H9 (cell line): ENCODE results near the gene TRPM4. TPM values are rescaled to one million over a fixed set of nuclear protein-coding genes. Genes with fewer than 3 reads are reported as not detected.

Experiments
- DNase-seq: peaks from one replicate; pipeline ENCODE4 v3.0.0-alpha.2; 2017
- H2AFZ ChIP-seq: one replicate; pipeline ENCODE4 v1.6.1; 2013; ENCODE audit warnings: mild to moderate bottlenecking, low read length, control low read depth, moderate library complexity
- H2AK5ac ChIP-seq: 2 replicates; pipeline ENCODE4 v1.6.1; 2013; ENCODE audit warnings: low read length, control low read depth, mixed read lengths; ENCODE audit not compliant: insufficient read length
- H2BK120ac ChIP-seq: one replicate; pipeline ENCODE4 v1.6.1; 2013; ENCODE audit warnings: low read depth, mild to moderate bottlenecking, low read length, control low read depth, inconsistent platforms; ENCODE audit not compliant: poor library complexity, severe bottlenecking
- H2BK12ac ChIP-seq: 2 replicates; pipeline ENCODE4 v1.6.1; 2013; ENCODE audit warnings: low read length, control low read depth, mixed read lengths, low read depth; ENCODE audit not compliant: insufficient read length
- H2BK15ac ChIP-seq: 2 replicates; pipeline ENCODE4 v1.6.1; 2013; ENCODE audit warnings: low read depth, low read length, control low read depth
- H2BK20ac ChIP-seq: one replicate; pipeline ENCODE4 v1.6.1; 2013; ENCODE audit warnings: low read depth, mild to moderate bottlenecking, low read length, control low read depth, inconsistent platforms; ENCODE audit not compliant: poor library complexity, severe bottlenecking
- H2BK5ac ChIP-seq: 2 replicates; pipeline ENCODE4 v1.6.1; 2013; ENCODE audit warnings: low read length, control low read depth, mixed read lengths; ENCODE audit not compliant: insufficient read length
- H3K14ac ChIP-seq: 2 replicates; pipeline ENCODE4 v1.6.1; 2013; ENCODE audit warnings: low read length, control low read depth; ENCODE audit not compliant: insufficient read depth
- H3K18ac ChIP-seq: 2 replicates; pipeline ENCODE4 v1.6.1; 2013; ENCODE audit warnings: low read depth, mild to moderate bottlenecking, mixed read lengths, low read length, control low read depth; ENCODE audit not compliant: insufficient read length
- H3K23ac ChIP-seq: 2 replicates; pipeline ENCODE4 v1.6.1; 2013; ENCODE audit warnings: low read length, control low read depth, mixed read lengths, low read depth; ENCODE audit not compliant: insufficient read length
- H3K23me2 ChIP-seq: 2 replicates; pipeline ENCODE4 v1.6.1; 2013; ENCODE audit warnings: low read depth, mild to moderate bottlenecking, mixed read lengths, low read length, control low read depth; ENCODE audit not compliant: insufficient read length, poor library complexity, severe bottlenecking
- H3K27ac ChIP-seq: 2 replicates; pipeline ENCODE4 v1.5.1; 2013; ENCODE audit warnings: low read length, control low read depth, mixed read lengths, low read depth; ENCODE audit not compliant: insufficient read length
- H3K27me3 ChIP-seq: 2 replicates; pipeline ENCODE4 v1.6.1; 2013; ENCODE audit warnings: low read length, control low read depth, inconsistent platforms; ENCODE audit not compliant: insufficient read depth
- H3K4ac ChIP-seq: 2 replicates; pipeline ENCODE4 v1.6.1; 2013; ENCODE audit warnings: low read depth, mild to moderate bottlenecking, control low read depth, inconsistent platforms, low read length, moderate library complexity
- H3K4me1 ChIP-seq: 2 replicates; pipeline ENCODE4 v1.6.1; 2013; ENCODE audit warnings: low read length, control low read depth, inconsistent platforms; ENCODE audit not compliant: insufficient read depth
- H3K4me2 ChIP-seq: 2 replicates; pipeline ENCODE4 v1.6.1; 2013; ENCODE audit warnings: low read length, control low read depth, mixed read lengths; ENCODE audit not compliant: insufficient read length, insufficient read depth
- H3K56ac ChIP-seq: 2 replicates; pipeline ENCODE4 v1.6.1; 2013; ENCODE audit warnings: low read depth, mild to moderate bottlenecking, mixed read lengths, low read length, control low read depth; ENCODE audit not compliant: insufficient read length
- H3K79me1 ChIP-seq: 2 replicates; pipeline ENCODE4 v1.6.1; 2013; ENCODE audit warnings: low read depth, mild to moderate bottlenecking, moderate library complexity, low read length, control low read depth, inconsistent platforms; ENCODE audit not compliant: insufficient read depth, poor library complexity, severe bottlenecking
- H3K79me2 ChIP-seq: 2 replicates; pipeline ENCODE4 v1.6.1; 2013; ENCODE audit warnings: low read length, control low read depth, inconsistent platforms; ENCODE audit not compliant: insufficient read depth
- H3K9ac ChIP-seq: 2 replicates; pipeline ENCODE4 v1.6.1; 2013; ENCODE audit warnings: low read length, control low read depth, mixed read lengths; ENCODE audit not compliant: insufficient read length; ENCODE audit errors: extremely low read depth
- H3K9me3 ChIP-seq: one replicate; pipeline ENCODE4 v1.6.1; 2013; ENCODE audit warnings: low read depth, low read length, inconsistent platforms; ENCODE audit not compliant: control insufficient read depth
- H3T11ph ChIP-seq: one replicate; pipeline ENCODE4 v1.6.1; 2013; ENCODE audit warnings: mild to moderate bottlenecking, low read length, control low read depth, inconsistent platforms
- H4K20me1 ChIP-seq: one replicate; pipeline ENCODE4 v1.6.1; 2013; ENCODE audit not compliant: control insufficient read depth, insufficient read length, insufficient read depth
- H4K5ac ChIP-seq: 2 replicates; pipeline ENCODE4 v1.6.1; 2013; ENCODE audit warnings: low read depth, mild to moderate bottlenecking, mixed read lengths, low read length, control low read depth; ENCODE audit not compliant: insufficient read length
- H4K8ac ChIP-seq: replicated peaks from 2 replicates; pipeline ENCODE4 v1.6.1; 2013; ENCODE audit warnings: low read length, control low read depth, mixed read lengths, low read depth; ENCODE audit not compliant: insufficient read length
- H4K91ac ChIP-seq: 2 replicates; pipeline ENCODE4 v1.6.1; 2013; ENCODE audit warnings: low read depth, mild to moderate bottlenecking, moderate library complexity, mixed read lengths, low read length, control low read depth; ENCODE audit not compliant: insufficient read length
- H3K27ac Mint-ChIP-seq, 3 experiments: 2 replicates in 2 of 3; 3 replicates in 1 of 3; pipeline ENCODE4 v1.8.0; 2020 to 2021; ENCODE audit warnings: mixed read lengths in 3 of 3, mild to moderate bottlenecking in 1 of 3, moderate library complexity in 1 of 3
- H3K27me3 Mint-ChIP-seq: 2 replicates; pipeline ENCODE4 v1.8.0; 2021; ENCODE audit warnings: low read depth, mild to moderate bottlenecking, moderate library complexity, mixed read lengths
- H3K36me3 Mint-ChIP-seq, 3 experiments: 2 replicates in 2 of 3; 3 replicates in 1 of 3; pipeline ENCODE4 v1.8.0; 2020 to 2021; ENCODE audit warnings: low read depth in 3 of 3, mixed read lengths in 3 of 3; ENCODE audit not compliant: insufficient read depth in 1 of 3
- H3K4me1 Mint-ChIP-seq, 2 experiments: 2 replicates each; pipeline ENCODE4 v1.8.0; 2020; ENCODE audit warnings: mixed read lengths in 2 of 2
- H3K4me3 Mint-ChIP-seq, 2 experiments: 2 replicates in 1 of 2; 3 replicates in 1 of 2; pipeline ENCODE4 v1.8.0; 2020 to 2021; ENCODE audit warnings: mild to moderate bottlenecking in 2 of 2, mixed read lengths in 2 of 2, moderate library complexity in 1 of 2
- H3K9me3 Mint-ChIP-seq, 2 experiments: 2 replicates in 1 of 2; 3 replicates in 1 of 2; pipeline ENCODE4 v1.8.0; 2020; ENCODE audit warnings: mild to moderate bottlenecking in 2 of 2, mixed read lengths in 2 of 2, moderate library complexity in 1 of 2
- CTCF ChIP-seq: fragments of 200-600 bp; sonication (generic); conservative IDR thresholded peaks from 3 replicates; pipeline ENCODE4 v1.8.0; 2021; ENCODE audit warnings: antibody characterized with exemption, mild to moderate bottlenecking
- WGBS: extraction: QIAGEN DNeasy Blood & Tissue Kit; methylation state at CpG from one replicate; pipeline ENCODE4 v1.1.7; 2013; ENCODE audit warnings: missing lambda C conversion rate, low lambda C conversion rate, mixed read lengths; ENCODE audit not compliant: insufficient read length; ENCODE audit errors: extremely low coverage; 5-methylcytosine and 5-hydroxymethylcytosine counted together
- total RNA-seq: library from RNA; stranded (reverse); gene quantifications from 2 replicates; pipeline ENCODE4 v1.2.1, GENCODE V29; 2021

Gene TRPM4
- total RNA-seq, 1 experiment from 2014 or later: 6.9 TPM

GRCh38 chr19:49222528-49222927 is 64.9 kb downstream of the TRPM4 start:
- Histone ChIP-seq H3K4me2 (no peak overlapping the region), H2BK5ac (no peak overlapping the region), H4K5ac (no peak overlapping the region), H2AK5ac (no peak overlapping the region), H3K23ac (no peak overlapping the region), H3K4me1 (no peaks in the 10 kb centered on the region), H3K79me1 (no peaks in the 10 kb centered on the region), H3T11ph (no peak overlapping the region), H3K27ac (no peak overlapping the region), H3K9ac (no peak overlapping the region), H2BK20ac (no peak overlapping the region), H3K4ac (no peak overlapping the region), H3K56ac (no peak overlapping the region), H4K20me1 (no peaks in the 10 kb centered on the region), H3K27me3 (no peaks in the 10 kb centered on the region), H3K23me2 (peaks cover 3% of the 10 kb centered on the region), H2AFZ (no peak overlapping the region), H3K9me3 (no peaks in the 10 kb centered on the region), H2BK15ac (no peak overlapping the region), H4K91ac (no peak overlapping the region), H2BK120ac (no peak overlapping the region), H4K8ac (no peak overlapping the region), H2BK12ac (no peak overlapping the region), H3K14ac (no peak overlapping the region), H3K79me2 (no peaks in the 10 kb centered on the region), H3K18ac (no peak overlapping the region)
- Mint-ChIP-seq H3K36me3 (no peaks in the 10 kb centered on the region; a peak in 1 of 7 replicates), H3K9me3 (no peaks in the 10 kb centered on the region), H3K4me1 (peaks cover 6 to 7% of the 10 kb centered on the region in 2 experiments; a peak in 3 of 4 replicates), H3K27ac (peak overlapping the region in 1 of 3 experiments; percentile 25; a peak in 1 of 7 replicates), H3K27me3 (peaks cover 8% of the 10 kb centered on the region), H3K4me3 (no peak overlapping the region)
- no CpG with 5 or more reads among the region's 4 CpGs for WGBS
- TF ChIP-seq CTCF: no peak
- DNase-seq: no peak
